ENCODE data around the gene TMEM201.

TMEM201 gene, protein sequence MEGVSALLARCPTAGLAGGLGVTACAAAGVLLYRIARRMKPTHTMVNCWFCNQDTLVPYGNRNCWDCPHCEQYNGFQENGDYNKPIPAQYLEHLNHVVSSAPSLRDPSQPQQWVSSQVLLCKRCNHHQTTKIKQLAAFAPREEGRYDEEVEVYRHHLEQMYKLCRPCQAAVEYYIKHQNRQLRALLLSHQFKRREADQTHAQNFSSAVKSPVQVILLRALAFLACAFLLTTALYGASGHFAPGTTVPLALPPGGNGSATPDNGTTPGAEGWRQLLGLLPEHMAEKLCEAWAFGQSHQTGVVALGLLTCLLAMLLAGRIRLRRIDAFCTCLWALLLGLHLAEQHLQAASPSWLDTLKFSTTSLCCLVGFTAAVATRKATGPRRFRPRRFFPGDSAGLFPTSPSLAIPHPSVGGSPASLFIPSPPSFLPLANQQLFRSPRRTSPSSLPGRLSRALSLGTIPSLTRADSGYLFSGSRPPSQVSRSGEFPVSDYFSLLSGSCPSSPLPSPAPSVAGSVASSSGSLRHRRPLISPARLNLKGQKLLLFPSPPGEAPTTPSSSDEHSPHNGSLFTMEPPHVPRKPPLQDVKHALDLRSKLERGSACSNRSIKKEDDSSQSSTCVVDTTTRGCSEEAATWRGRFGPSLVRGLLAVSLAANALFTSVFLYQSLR

DNA sequence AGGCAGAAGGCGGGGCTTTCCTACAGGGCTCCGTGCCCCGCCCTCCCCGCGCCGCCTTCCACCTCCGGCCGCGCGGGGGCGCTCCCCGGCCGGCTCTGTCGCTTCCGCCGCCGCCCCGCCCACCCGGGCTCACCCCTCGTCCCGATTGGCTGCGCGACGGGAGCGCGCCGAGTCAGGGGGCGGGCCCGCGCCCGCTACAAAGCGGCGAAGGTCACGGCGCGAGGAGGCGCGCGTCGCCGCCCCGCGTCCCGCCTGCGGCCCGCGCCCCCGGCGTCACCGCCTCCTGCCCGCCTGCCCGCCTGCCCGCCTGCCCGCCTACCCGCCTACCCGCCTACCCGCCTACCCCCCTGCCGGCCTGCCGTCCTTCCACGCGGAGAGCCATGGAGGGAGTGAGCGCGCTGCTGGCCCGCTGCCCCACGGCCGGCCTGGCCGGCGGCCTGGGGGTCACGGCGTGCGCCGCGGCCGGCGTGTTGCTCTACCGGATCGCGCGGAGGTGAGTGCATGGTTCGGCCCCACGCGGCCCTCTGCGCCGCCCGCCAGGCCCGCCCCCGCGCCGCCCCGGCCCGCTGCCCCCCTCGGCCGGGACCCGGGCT, at the start of gene TMEM201:
TSS of gene TMEM201 (plus strand) at position 361 of the 593 bp plus-strand sequence. CDS start at position 381, 20 bp downstream.
- H3K27ac ChIP-seq (ENCODE audit: low read depth, low read length) = peak within 1 kb of the TSS; percentile 75
- peak within 1 kb of the TSS; percentile 18 for H3K9ac ChIP-seq (ENCODE audit: low read length)
- H3K36me3 ChIP-seq (ENCODE audit: insufficient read depth, low read length) = no peaks in the 10 kb centered on the region
- H3K4me1 ChIP-seq (ENCODE audit: insufficient read depth, low read length) = peaks cover 33% of the 10 kb centered on the region
- H3K9me3 ChIP-seq (ENCODE audit: low read length) = no peaks in the 10 kb centered on the region
- peak within 1 kb of the TSS; percentile 40 to 73 for H3K4me3 ChIP-seq (ENCODE audit: low read depth in 1 of 2, low read length in 2 of 2)
- H3K27me3 ChIP-seq (ENCODE audit: control insufficient read depth in 1 of 2, insufficient read depth in 2 of 2, low read length in 2 of 2) = no peaks in the 10 kb centered on the region

DNA sequence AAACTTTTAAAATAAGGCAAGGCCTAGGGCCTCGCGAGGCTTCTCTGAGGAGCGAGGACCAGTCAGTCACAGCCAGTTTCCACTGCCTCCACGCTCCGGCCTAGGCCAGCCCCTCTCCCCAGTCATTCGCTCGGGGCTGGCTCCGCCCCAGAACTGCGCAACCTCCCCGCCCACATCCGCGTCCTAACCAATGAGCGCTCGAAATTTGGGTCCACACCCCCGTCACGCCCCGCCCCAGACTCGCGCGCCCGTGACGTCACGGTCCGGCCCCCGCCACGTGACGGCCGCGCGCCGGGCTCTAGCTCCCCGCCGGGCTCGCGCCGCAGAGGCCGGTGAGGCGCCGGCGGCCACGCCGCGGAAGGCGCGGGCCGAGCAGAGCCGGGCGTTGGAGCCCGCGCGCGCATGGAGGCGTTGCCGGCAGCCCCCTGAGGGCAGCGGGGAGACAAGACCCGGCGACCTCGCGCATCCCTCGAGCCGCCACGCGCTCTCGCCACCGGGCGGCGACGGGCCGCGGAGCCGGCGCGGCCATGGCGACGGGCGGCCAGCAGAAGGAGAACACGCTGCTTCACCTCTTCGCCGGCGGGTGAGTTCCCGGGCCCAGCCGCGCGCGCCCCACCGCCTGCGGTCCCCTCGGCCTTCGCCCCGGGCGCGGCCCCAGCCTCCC, 49.4 kb upstream of the TMEM201 start, which contains the start of gene SLC25A33:
TSS of gene SLC25A33 (plus strand) at position 301 of the 664 bp plus-strand sequence. CDS start at position 528, 227 bp downstream.
- Histone ChIP-seq H3K27ac (ENCODE audit: low read depth, low read length) (peak within 1 kb of the TSS; percentile 72), H3K27me3 (ENCODE audit: control insufficient read depth in 1 of 2, insufficient read depth in 2 of 2, low read length in 2 of 2) (no peaks in the 10 kb centered on the region), H3K4me1 (ENCODE audit: insufficient read depth, low read length) (peaks cover 14% of the 10 kb centered on the region), H3K9ac (ENCODE audit: low read length) (peak within 1 kb of the TSS; percentile 53), H3K9me3 (ENCODE audit: low read length) (no peaks in the 10 kb centered on the region), H3K36me3 (ENCODE audit: insufficient read depth, low read length) (no peaks in the 10 kb centered on the region), H3K4me3 (ENCODE audit: low read depth in 1 of 2, low read length in 2 of 2) (peak within 1 kb of the TSS; percentile 65 to 76)

DNA sequence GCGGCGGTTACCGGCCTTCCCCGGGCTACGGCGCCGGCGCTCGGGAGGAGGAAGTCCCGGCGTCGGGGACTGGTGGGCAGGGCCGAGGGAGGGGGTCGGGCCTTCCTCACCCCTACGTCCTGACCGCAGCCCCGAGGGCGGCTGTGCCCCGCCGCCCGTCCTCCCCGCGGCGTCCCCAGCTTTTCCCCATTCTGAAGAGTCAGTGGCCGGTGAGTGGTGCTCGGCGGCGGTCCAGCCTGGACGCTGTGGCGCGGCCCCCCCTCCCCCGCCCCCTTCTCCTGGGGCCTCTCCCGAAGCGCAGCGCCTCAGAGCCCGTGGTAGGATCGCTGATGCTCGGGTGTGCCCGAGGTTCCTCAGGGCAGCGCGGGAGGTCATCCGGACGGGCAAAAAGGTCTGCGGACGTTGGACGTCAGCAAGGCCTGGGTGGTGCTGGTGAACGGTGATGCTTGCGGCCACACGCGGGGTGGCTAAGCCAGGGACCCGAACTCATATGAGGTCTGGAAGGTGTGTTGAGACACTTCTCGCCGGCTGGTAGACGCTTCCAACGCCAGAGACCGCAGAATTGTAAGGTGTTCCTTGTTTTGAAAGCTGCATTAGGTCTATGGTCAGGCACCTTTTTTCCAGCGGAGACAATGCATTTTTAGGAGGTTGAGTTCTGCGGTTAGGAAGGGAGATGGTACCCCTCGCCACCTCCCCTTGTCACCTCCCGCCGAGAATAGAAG, 48.7 kb upstream of the TMEM201 start:
- Histone ChIP-seq H3K27me3 (ENCODE audit: control insufficient read depth in 1 of 2, insufficient read depth in 2 of 2, low read length in 2 of 2) (no peaks in the 10 kb centered on the region), H3K9ac (ENCODE audit: low read length) (peak overlapping the region; percentile 53), H3K36me3 (ENCODE audit: insufficient read depth, low read length) (no peaks in the 10 kb centered on the region), H3K4me1 (ENCODE audit: insufficient read depth, low read length) (peaks cover 14% of the 10 kb centered on the region), H3K9me3 (ENCODE audit: low read length) (no peaks in the 10 kb centered on the region), H3K4me3 (ENCODE audit: low read depth in 1 of 2, low read length in 2 of 2) (peak overlapping the region; percentile 65 to 76), H3K27ac (ENCODE audit: low read depth, low read length) (peak overlapping the region; percentile 58)

DNA sequence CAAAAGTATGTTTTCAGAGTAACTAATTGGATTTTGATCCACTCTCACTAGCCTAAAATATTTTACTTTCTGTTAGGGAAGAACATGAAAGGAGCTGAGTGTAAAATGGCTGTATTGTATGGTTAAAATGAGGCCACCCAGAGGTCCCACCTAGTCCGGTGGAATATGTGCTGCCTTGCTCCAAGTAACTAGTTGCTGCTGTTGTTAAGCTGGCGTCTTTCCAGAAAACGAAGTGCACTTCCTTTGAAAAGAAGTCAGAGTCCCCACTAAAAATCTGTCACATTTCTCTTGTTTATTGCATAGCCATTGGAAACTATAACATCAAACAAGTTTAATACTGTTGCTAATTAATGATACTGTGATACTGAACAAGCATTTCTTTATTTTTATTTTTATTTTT, 46.3 kb upstream of the TMEM201 start:
- H3K4me3 ChIP-seq (ENCODE audit: low read depth in 1 of 2, low read length in 2 of 2) = no peak overlapping the region
- H3K27ac ChIP-seq (ENCODE audit: low read depth, low read length) = no peak overlapping the region
- no peak overlapping the region for H3K9ac ChIP-seq (ENCODE audit: low read length)
- no peaks in the 10 kb centered on the region for H3K9me3 ChIP-seq (ENCODE audit: low read length)
- H3K4me1 ChIP-seq (ENCODE audit: insufficient read depth, low read length) = peaks cover 14% of the 10 kb centered on the region
- no peaks in the 10 kb centered on the region for H3K27me3 ChIP-seq (ENCODE audit: control insufficient read depth in 1 of 2, insufficient read depth in 2 of 2, low read length in 2 of 2)
- no peaks in the 10 kb centered on the region for H3K36me3 ChIP-seq (ENCODE audit: insufficient read depth, low read length)

DNA sequence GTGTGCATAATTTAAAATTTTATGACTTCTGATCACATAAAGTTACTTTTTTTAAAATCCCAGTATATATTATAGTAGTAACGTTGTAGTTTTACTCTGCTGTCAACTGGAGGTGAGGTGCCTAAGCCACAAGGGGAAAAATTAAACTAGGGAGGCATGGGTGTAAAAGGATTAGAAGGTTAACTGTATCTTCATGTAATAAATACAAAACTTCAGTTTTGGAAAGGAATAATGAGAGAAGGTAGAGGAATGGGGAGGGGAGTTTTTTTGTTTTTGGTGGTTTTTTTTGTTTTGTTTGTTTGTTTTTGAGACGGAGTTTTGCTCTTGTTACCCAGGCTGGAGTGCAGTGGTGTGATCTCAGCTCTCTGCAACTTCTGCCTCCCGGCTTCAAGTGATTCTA, 43.8 kb upstream of the TMEM201 start:
- Histone ChIP-seq H3K4me3 (ENCODE audit: low read depth in 1 of 2, low read length in 2 of 2) (no peak overlapping the region), H3K36me3 (ENCODE audit: insufficient read depth, low read length) (no peaks in the 10 kb centered on the region), H3K27ac (ENCODE audit: low read depth, low read length) (no peak overlapping the region), H3K4me1 (ENCODE audit: insufficient read depth, low read length) (peaks cover 14% of the 10 kb centered on the region), H3K9ac (ENCODE audit: low read length) (no peak overlapping the region), H3K9me3 (ENCODE audit: low read length) (no peaks in the 10 kb centered on the region), H3K27me3 (ENCODE audit: control insufficient read depth in 1 of 2, insufficient read depth in 2 of 2, low read length in 2 of 2) (no peaks in the 10 kb centered on the region)

DNA sequence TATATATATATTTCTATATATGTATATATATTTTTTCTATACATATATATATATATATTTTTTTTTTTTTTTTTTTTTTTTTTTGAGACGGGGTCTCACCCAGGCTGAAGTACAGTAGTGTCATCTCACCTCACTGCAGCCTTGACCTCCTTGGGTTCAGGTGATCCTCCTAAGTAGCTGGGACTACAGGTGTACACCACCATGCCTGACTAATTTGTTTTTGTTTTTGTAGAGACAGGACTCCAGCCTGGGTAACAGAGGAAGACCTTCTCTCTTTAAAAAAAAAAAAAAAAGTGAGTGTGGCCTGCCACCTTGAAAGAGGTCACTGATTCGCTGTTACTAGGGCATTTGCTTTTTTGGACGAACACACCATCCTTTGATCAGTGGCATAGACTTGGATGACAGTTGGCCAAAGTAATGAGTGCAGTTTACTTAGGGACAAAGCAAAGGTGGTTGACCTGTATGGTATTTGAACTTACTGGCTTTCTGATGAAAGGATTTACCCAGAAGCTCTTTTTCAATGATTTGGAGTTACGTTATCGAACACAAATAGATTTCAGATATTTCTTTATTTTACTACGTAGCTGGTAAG, 38.7 kb upstream of the TMEM201 start:
- Histone ChIP-seq H3K4me3 (ENCODE audit: low read depth in 1 of 2, low read length in 2 of 2) (no peak overlapping the region), H3K9me3 (ENCODE audit: low read length) (no peaks in the 10 kb centered on the region), H3K36me3 (ENCODE audit: insufficient read depth, low read length) (peaks cover 7% of the 10 kb centered on the region), H3K27ac (ENCODE audit: low read depth, low read length) (no peak overlapping the region), H3K4me1 (ENCODE audit: insufficient read depth, low read length) (no peaks in the 10 kb centered on the region), H3K27me3 (ENCODE audit: control insufficient read depth in 1 of 2, insufficient read depth in 2 of 2, low read length in 2 of 2) (no peaks in the 10 kb centered on the region), H3K9ac (ENCODE audit: low read length) (no peak overlapping the region)

DNA sequence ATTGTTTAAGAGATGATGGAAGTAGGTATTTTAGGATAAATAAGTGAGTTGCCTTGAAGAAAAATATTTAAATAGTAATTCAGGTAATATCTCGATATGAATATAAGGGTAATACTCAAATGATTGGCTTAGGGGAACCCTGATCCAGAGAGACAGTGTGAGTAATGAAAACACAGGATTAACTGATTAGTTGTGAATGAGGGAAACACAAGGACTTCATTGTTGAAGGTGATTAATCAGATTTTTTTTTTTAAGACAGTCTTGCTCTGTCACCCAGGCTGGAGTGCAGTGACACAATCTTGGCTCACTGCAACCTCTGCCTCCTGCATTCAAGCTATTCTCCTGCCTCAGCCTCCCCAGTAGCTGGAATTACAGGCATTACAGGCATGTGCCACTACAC, 36.7 kb upstream of the TMEM201 start:
- H3K27ac ChIP-seq (ENCODE audit: low read depth, low read length) = no peak overlapping the region
- H3K4me1 ChIP-seq (ENCODE audit: insufficient read depth, low read length) = peaks cover 7% of the 10 kb centered on the region
- peaks cover 7% of the 10 kb centered on the region for H3K36me3 ChIP-seq (ENCODE audit: insufficient read depth, low read length)
- no peaks in the 10 kb centered on the region for H3K9me3 ChIP-seq (ENCODE audit: low read length)
- no peak overlapping the region for H3K4me3 ChIP-seq (ENCODE audit: low read depth in 1 of 2, low read length in 2 of 2)
- no peak overlapping the region for H3K9ac ChIP-seq (ENCODE audit: low read length)
- no peaks in the 10 kb centered on the region for H3K27me3 ChIP-seq (ENCODE audit: control insufficient read depth in 1 of 2, insufficient read depth in 2 of 2, low read length in 2 of 2)

DNA sequence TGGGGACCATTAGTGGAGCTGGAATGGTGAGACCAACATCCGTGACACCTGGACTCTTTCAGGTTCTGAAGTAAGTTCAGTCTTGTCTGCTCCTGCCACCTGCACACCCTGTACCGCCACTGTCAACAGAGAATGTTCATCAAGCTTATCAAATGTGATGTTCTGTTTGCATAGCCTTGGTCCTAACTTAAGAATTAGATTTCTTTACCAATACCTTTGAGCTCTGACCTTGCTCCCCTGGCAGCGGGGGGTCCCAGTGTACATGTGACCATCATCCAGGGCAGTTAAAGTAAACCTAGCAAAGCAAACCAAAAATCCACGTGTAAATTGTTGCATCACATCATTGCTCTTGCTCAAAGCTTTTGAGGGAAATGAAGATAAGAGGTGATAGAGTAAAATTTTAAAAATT, 35.0 kb upstream of the TMEM201 start:
- Histone ChIP-seq H3K27me3 (ENCODE audit: control insufficient read depth in 1 of 2, insufficient read depth in 2 of 2, low read length in 2 of 2) (no peaks in the 10 kb centered on the region), H3K36me3 (ENCODE audit: insufficient read depth, low read length) (peaks cover 7% of the 10 kb centered on the region), H3K27ac (ENCODE audit: low read depth, low read length) (no peak overlapping the region)

DNA sequence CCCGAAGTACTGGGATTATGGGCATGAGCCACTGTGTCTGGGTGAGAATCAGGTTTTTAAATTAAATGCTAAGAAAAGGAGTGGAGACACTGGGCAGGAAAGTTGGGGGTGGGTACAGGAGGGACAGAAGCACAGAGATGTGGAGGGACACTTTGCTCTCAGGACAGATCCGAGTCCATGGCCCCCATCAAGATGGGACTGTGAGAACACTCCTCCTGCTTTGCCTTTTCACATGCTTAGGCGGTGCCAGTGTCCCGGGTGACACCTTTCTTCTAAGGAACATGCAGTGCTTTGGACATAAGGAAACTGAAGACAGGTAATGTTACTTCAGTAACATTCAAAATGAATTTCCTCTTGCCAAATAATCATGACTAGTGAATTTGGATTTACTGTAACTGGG, 32.8 kb upstream of the TMEM201 start:
- no peak overlapping the region for H3K4me3 ChIP-seq (ENCODE audit: low read depth in 1 of 2, low read length in 2 of 2)
- H3K27ac ChIP-seq (ENCODE audit: low read depth, low read length) = no peak overlapping the region
- peaks cover 7% of the 10 kb centered on the region for H3K36me3 ChIP-seq (ENCODE audit: insufficient read depth, low read length)
- no peaks in the 10 kb centered on the region for H3K9me3 ChIP-seq (ENCODE audit: low read length)
- H3K27me3 ChIP-seq (ENCODE audit: control insufficient read depth in 1 of 2, insufficient read depth in 2 of 2, low read length in 2 of 2) = no peaks in the 10 kb centered on the region
- H3K4me1 ChIP-seq (ENCODE audit: insufficient read depth, low read length) = peaks cover 30% of the 10 kb centered on the region
- no peak overlapping the region for H3K9ac ChIP-seq (ENCODE audit: low read length)

More for the DNA sequence above, 35.0 kb upstream of the TMEM201 start:
- Histone ChIP-seq H3K4me3 (ENCODE audit: low read depth in 1 of 2, low read length in 2 of 2) (no peak overlapping the region), H3K9me3 (ENCODE audit: low read length) (no peaks in the 10 kb centered on the region), H3K9ac (ENCODE audit: low read length) (no peak overlapping the region), H3K4me1 (ENCODE audit: insufficient read depth, low read length) (peaks cover 20% of the 10 kb centered on the region)

DNA sequence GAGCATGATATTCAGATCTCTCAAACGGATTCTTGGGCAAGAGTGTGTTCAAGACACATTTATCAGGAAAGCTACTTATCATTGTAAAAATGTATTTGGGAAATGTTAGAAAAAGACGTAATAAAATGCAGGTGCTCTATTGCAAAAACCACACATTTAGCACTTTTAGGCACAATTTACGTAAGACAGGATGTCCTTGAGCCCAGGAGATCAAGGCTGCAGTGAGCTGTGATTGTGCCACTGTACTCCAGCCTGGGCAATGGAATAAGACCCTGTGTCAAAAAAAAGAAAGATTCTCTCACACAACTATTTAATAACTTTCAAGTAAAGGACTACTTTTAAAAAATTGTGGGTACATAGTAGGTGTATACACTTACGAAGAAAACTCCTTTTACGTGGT, 31.1 kb upstream of the TMEM201 start:
- H3K9ac ChIP-seq (ENCODE audit: low read length) = no peak overlapping the region
- H3K9me3 ChIP-seq (ENCODE audit: low read length) = no peaks in the 10 kb centered on the region
- no peaks in the 10 kb centered on the region for H3K27me3 ChIP-seq (ENCODE audit: control insufficient read depth in 1 of 2, insufficient read depth in 2 of 2, low read length in 2 of 2)
- H3K4me3 ChIP-seq (ENCODE audit: low read depth in 1 of 2, low read length in 2 of 2) = no peak overlapping the region
- no peak overlapping the region for H3K27ac ChIP-seq (ENCODE audit: low read depth, low read length)
- H3K4me1 ChIP-seq (ENCODE audit: insufficient read depth, low read length) = peaks cover 44% of the 10 kb centered on the region
- H3K36me3 ChIP-seq (ENCODE audit: insufficient read depth, low read length) = peaks cover 7% of the 10 kb centered on the region
